ENCODE results near the gene KDELR3.

The KDELR3 gene

GRCh38 chr22:38467904-38468442, at the start of gene KDELR3:
Gene KDELR3, plus strand, starts transcription at chr22:38468096. Its CDS starts 138 bp downstream, at chr22:38468234.
- peak; percentile 57 for DNase-seq

- DNase-seq, result no peak
Observed at GRCh38 chr22:38418589-38418988, 49.3 kb upstream of the KDELR3 start.

GRCh38 chr22:38419121-38419857, 48.6 kb upstream of the KDELR3 start:
- DNase-seq, result no peak

- DNase-seq, result no peak
Observed at GRCh38 chr22:38419858-38420160, 48.1 kb upstream of the KDELR3 start.

- no peak for DNase-seq
Observed at GRCh38 chr22:38420734-38421133, 47.2 kb upstream of the KDELR3 start.

GRCh38 chr22:38422611-38423511, 45.0 kb upstream of the KDELR3 start:
- DNase-seq, result no peak

- no peak for DNase-seq
Observed at GRCh38 chr22:38423512-38424503, 44.1 kb upstream of the KDELR3 start.

GRCh38 chr22:38424525-38425080, 43.3 kb upstream of the KDELR3 start:
- no peak for DNase-seq

- no peak for DNase-seq
Observed at GRCh38 chr22:38426628-38427027, 41.3 kb upstream of the KDELR3 start.

GRCh38 chr22:38427465-38427864, 40.4 kb upstream of the KDELR3 start:
- no peak for DNase-seq

- no peak for DNase-seq
Observed at GRCh38 chr22:38427940-38428339, 40.0 kb upstream of the KDELR3 start.

- DNase-seq, result no peak
Observed at GRCh38 chr22:38428714-38429113, 39.2 kb upstream of the KDELR3 start.

GRCh38 chr22:38429499-38430068, 38.3 kb upstream of the KDELR3 start:
- no peak for DNase-seq

GRCh38 chr22:38431266-38432010, 36.5 kb upstream of the KDELR3 start:
- DNase-seq, result no peak

GRCh38 chr22:38432264-38432663, 35.6 kb upstream of the KDELR3 start:
- no peak for DNase-seq

- no peak for DNase-seq
Observed at GRCh38 chr22:38433871-38434270, 34.0 kb upstream of the KDELR3 start.

GRCh38 chr22:38435010-38435409, 32.9 kb upstream of the KDELR3 start:
- DNase-seq, result no peak

GRCh38 chr22:38435965-38436364, 31.9 kb upstream of the KDELR3 start:
- no peak for DNase-seq

- no peak for DNase-seq
Observed at GRCh38 chr22:38436629-38437395, 31.1 kb upstream of the KDELR3 start.

GRCh38 chr22:38437416-38437815, 30.5 kb upstream of the KDELR3 start:
- no peak for DNase-seq
